Adrenal gland (tissue), 12 donors: Measurements from ENCODE around the gene INKA2. TPM values are rescaled to one million over a fixed set of nuclear protein-coding genes. Genes with fewer than 3 reads are reported as not detected.

ENCODE experiments used
- DNase-seq, 7 donors: peaks; one replicate each; pipeline ENCODE4 v3.0.0-alpha.2; 2019 to 2020
- H3K27ac ChIP-seq, 5 donors: fragments of 200-600 bp; sonication (generic) in 4 of 5; 1 replicate in 3 of 5; 2 replicates in 2 of 5; pipeline versions ENCODE4 v1.5.1 to v1.8.0; 2016 to 2020; ENCODE audit warnings: mild to moderate bottlenecking in 1 of 5
- H3K27me3 ChIP-seq: fragments of 200-600 bp; 2 replicates; pipeline ENCODE4 v1.8.0; 2021
- H3K36me3 ChIP-seq, 2 donors: fragments of 200-600 bp; replicated peaks in 1 of 2; 1 replicate in 1 of 2; 2 replicates in 1 of 2; pipeline versions ENCODE4 v1.5.1 to v1.8.0; 2018 to 2022
- H3K4me1 ChIP-seq, 2 donors: fragments of 200-600 bp; replicated peaks in 1 of 2; 1 replicate in 1 of 2; 2 replicates in 1 of 2; pipeline versions ENCODE4 v1.5.1 to v1.8.0; 2018 to 2021
- H3K4me3 ChIP-seq, 4 donors: fragments of 200-600 bp; sonication (generic) in 3 of 4; one replicate each; pipeline ENCODE4 v1.5.1; 2016 to 2018
- H3K9me3 ChIP-seq, 3 donors: fragments of 200-600 bp; sonication (generic) in 1 of 3; replicated peaks in 1 of 3; 1 replicate in 2 of 3; 2 replicates in 1 of 3; pipeline versions ENCODE4 v1.5.1 to v1.8.0; 2016 to 2021
- CTCF ChIP-seq, 6 experiments: fragments of 450-650 bp in 4 of 6; fragments of 200-600 bp in 2 of 6; sonication (generic) in 1 of 6; IDR thresholded peaks; 1 replicate in 5 of 6; 2 replicates in 1 of 6; pipeline versions ENCODE4 v1.5.1 to v1.8.0; 2016 to 2021; ENCODE audit warnings: antibody characterized with exemption in 6 of 6, mild to moderate bottlenecking in 2 of 6, moderate library complexity in 1 of 6
- POLR2A ChIP-seq, 2 donors: fragments of 450-650 bp; IDR thresholded peaks; one replicate each; pipeline ENCODE4 v1.6.1; 2017; ENCODE audit warnings: antibody characterized with exemption in 2 of 2, mild to moderate bottlenecking in 2 of 2, moderate library complexity in 1 of 2
- WGBS, 4 donors: extraction: QIAGEN DNeasy Blood & Tissue Kit in 2 of 4; methylation state at CpG; one replicate each; pipeline versions ENCODE4 v1.1.5 to v1.1.7; 2013 to 2017; 5-methylcytosine and 5-hydroxymethylcytosine counted together
- intact Hi-C, 2 donors: fragments of 100-400 bp; cut with DNase I; formaldehyde crosslinking; loops; one replicate each; pipeline versions ENCODE4 v1.14.1 to v1.15.0; 2022 to 2023
- polyA plus RNA-seq, 3 donors: library from polyadenylated mRNA; stranded (reverse); fragments of 200-250 nt in 2 of 3; fragments of 350-450 nt in 1 of 3; fragmentation: Illumina TruSeq in 1 of 3; extraction: RNeasy Lipid Tissue Mini Kit (QIAGEN cat#74804) in 1 of 3; gene quantifications; one replicate each; pipeline ENCODE4 v1.2.3, GENCODE V29; 2013 to 2014
- total RNA-seq, 9 donors: library from RNA; depleted of rRNA in 4 of 9; stranded (reverse); fragments of >200 nt in 4 of 9; fragments of 120-200 nt in 1 of 9; fragmentation: NEBNext Ultra II Directional in 1 of 9; extraction: Animal tissue kit (Norgen Biotek cat#: 25700) in 1 of 9; gene quantifications; one replicate each; pipeline versions ENCODE4 v1.1.0 to v1.2.4, GENCODE V29; 2013 to 2023
- donor health status: healthy with polysubstance abuse.
- donor health status: Bipolar disorder and iron deficiency.
- donor health status: DM: yes; HTN: yes; CAD: no.
- donor health status: DM: no; HTN: no; CAD: no.
- donor health status: DM: no; HTN: no; CAD: no.
- donor health status: DM: yes; HTN: yes; CAD: no.

Gene INKA2
- total and polyA plus RNA-seq, 12 donors = 0.61 to 4.7 (median 0.98) TPM; not detected in 1

GRCh38 chr1:111738133-111738435, 1.1 kb downstream of the INKA2 start:
- Histone ChIP-seq H3K27me3 (no peaks in the 10 kb centered on the region), H3K4me1 (peaks cover 18 to 30% of the 10 kb centered on the region in 2 donors), H3K27ac (peak overlapping the region in 2 of 5 donors; percentile 85 to 86), H3K36me3 (no peaks in the 10 kb centered on the region), H3K9me3 (no peaks in the 10 kb centered on the region), H3K4me3 (peak overlapping the region in 1 of 4 donors; percentile 65)
- no peak for TF ChIP-seq POLR2A (IDR thresholded peaks at IDR 0.05)
- no peak for TF ChIP-seq CTCF (IDR thresholded peaks at IDR 0.05)
- DNase-seq = no peak
- WGBS, 4 donors = 27 to 34% (median 31%) methylated on average over 8 to 9 of the region's 9 CpGs
- intact Hi-C loops = no loop called here

GRCh38 chr1:111737216-111738132, 1.7 kb downstream of the INKA2 start:
- no peaks in the 10 kb centered on the region for H3K27me3 ChIP-seq
- TF ChIP-seq POLR2A (IDR thresholded peaks at IDR 0.05) (no peak), CTCF (IDR thresholded peaks at IDR 0.05) (no peak)
- no peaks in the 10 kb centered on the region for H3K9me3 ChIP-seq
- H3K27ac ChIP-seq = peak overlapping the region in 2 of 5 donors; percentile 62 to 85
- peaks cover 18 to 30% of the 10 kb centered on the region in 2 donors for H3K4me1 ChIP-seq
- intact Hi-C loops = no loop called here
- H3K36me3 ChIP-seq = no peaks in the 10 kb centered on the region
- H3K4me3 ChIP-seq = peak overlapping the region in 1 of 4 donors; percentile 65
- DNase-seq = peak in 2 of 7 donors; percentile 12 to 52
- 40 to 48% (median 42%) methylated on average over 8 of the region's 8 CpGs for WGBS, 4 donors

- intact Hi-C loops = no loop called here
- Histone ChIP-seq H3K36me3 (no peaks in the 10 kb centered on the region), H3K4me3 (no peak overlapping the region), H3K27ac (peak overlapping the region in 2 of 5 donors; percentile 9 to 47), H3K4me1 (peaks cover 18 to 30% of the 10 kb centered on the region in 2 donors), H3K9me3 (no peaks in the 10 kb centered on the region), H3K27me3 (no peaks in the 10 kb centered on the region)
- no peak for TF ChIP-seq CTCF (IDR thresholded peaks at IDR 0.05)
- no peak for TF ChIP-seq POLR2A (IDR thresholded peaks at IDR 0.05)
- 49 to 82% (median 58%) methylated on average over 2 to 4 of the region's 4 CpGs for WGBS, 4 donors
- peak; percentile 35 to 72 (median 55) for DNase-seq
Measured at GRCh38 chr1:111736548-111737215, 2.5 kb downstream of the INKA2 start.

GRCh38 chr1:111735858-111736544, 3.2 kb downstream of the INKA2 start:
- no peak for TF ChIP-seq CTCF (IDR thresholded peaks at IDR 0.05)
- no peak for TF ChIP-seq POLR2A (IDR thresholded peaks at IDR 0.05)
- no peaks in the 10 kb centered on the region for H3K9me3 ChIP-seq
- H3K36me3 ChIP-seq = no peaks in the 10 kb centered on the region
- whole genome bisulfite sequencing, 4 donors = 81 to 90% (median 85%) methylated on average over 8 of the region's 8 CpGs
- H3K27me3 ChIP-seq = no peaks in the 10 kb centered on the region
- H3K4me1 ChIP-seq = peaks cover 18 to 30% of the 10 kb centered on the region in 2 donors
- H3K4me3 ChIP-seq = no peak overlapping the region
- H3K27ac ChIP-seq = no peak overlapping the region
- peak in 2 of 7 donors; percentile 9 to 42 for DNase-seq
- intact Hi-C loops = no loop called here
